GM18526 (cell line): ENCODE data around the gene TGM1.

Experiments used
- POLR2A ChIP-seq: IDR thresholded peaks from 3 replicates; pipeline ENCODE4 v1.6.1; 2011; ENCODE audit not compliant: insufficient read length; ENCODE audit errors: extremely low read depth

The TGM1 gene

GRCh38 chr14:24298892-24299254 lies 35.9 kb upstream of the TGM1 start:
- no peak for TF ChIP-seq POLR2A

- TF ChIP-seq POLR2A = no peak
These were observed 34.4 kb upstream of the TGM1 start for GRCh38 chr14:24297190-24297964.

- no peak for TF ChIP-seq POLR2A
These were observed 33.6 kb upstream of the TGM1 start for GRCh38 chr14:24296341-24297157.

DNA sequence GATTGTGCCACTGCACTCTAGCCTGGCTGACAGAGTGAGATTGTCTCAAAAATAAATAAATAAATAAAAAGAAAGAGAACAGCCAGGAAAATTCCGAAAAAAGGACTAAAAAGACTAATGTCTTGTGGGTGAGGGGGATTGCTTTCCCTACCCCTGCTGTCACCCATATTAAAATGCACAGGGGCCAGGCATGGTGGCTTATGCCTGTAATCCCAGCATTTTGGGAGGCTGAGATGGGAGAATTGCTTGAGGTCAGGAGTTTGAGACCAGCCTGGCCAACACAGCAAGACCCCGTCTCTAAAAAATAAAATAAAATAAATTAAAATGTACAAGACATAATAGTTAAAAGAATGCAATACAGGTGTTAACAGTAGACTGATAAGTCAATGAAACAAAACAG lies 30.5 kb upstream of the TGM1 start:
- no peak for TF ChIP-seq POLR2A

- no peak for TF ChIP-seq POLR2A
These were observed 29.3 kb upstream of the TGM1 start for GRCh38 chr14:24292118-24292807.

DNA sequence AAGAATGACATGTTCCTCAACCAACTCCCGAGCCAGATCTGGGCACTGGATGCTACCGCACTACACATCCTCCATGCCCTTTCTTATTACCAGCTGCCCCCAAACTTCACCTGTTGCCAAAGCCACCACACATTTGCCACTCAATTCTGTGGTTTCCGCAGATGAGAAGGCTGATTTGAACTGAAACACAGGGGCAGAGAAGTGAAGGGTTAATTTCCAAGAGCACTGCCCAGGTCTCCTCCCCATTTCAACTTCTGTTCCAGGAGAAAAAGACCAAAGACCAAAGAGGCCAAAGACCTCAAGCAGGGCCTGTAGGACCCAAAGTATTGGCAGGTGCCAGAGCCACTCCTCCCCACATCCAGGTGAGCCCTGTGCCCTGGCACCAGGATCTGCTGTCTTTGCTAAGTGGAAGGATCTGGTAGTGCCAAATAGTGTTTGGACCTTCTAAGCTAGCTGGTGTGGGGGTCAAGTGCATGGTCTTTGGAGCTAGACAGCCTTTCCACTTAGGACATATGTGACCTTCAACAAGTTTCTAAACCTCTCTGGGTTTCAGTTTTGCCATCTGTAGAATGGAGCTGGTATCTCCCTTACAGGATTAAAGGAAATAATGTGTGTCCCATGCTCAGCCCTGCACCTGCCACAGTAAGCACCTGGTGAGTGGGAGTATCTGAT lies 28.6 kb upstream of the TGM1 start:
- no peak for TF ChIP-seq POLR2A

DNA sequence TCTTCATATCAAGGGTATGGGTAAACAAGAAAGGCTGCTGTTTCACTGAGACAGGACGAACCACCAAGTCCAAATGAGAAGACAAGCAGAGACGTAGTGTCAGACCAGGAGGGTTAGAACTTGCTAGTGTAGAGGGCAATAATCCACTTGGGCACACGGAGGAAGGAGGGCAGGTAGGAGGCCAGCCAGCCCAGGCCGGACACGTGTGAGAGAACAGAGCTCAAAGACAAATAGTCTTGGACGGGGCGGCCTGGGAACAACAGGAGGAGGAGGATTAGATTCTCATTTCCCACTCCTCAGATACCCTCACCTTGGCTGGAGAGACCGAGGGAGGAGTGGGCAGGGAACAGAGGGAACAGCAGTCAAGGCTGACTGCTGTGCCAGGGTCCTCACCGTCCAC lies 27.8 kb upstream of the TGM1 start:
- TF ChIP-seq POLR2A = no peak

DNA sequence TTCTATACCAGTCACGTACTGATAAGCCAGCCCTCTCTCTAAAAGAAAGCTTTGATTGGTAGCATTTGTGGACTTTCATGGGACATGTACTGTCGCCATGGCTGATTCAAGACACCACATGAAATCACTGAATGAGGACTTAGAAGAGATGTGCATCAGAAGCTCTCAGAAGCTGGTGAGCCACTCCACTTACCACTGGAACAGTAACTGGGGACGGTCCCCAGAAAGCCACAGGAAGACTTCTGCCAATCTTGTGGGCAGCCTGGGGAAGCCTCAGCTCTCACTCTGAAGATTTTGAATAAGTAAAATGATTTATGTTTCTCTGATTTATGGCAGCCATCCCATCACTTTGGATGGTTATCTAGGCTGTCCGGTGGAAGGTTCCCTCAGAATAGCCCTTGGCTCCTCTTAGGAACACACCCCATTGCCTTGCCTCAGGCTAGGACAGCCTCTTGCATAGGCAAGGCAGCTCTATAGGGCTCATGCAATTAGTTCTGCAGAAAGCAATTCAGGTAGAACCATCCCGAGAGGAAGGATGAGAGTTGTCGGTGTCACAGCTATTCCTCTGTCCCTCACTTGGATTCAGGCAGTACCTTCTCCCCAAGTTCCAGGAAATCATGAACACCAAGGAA lies 26.8 kb upstream of the TGM1 start:
- no peak for TF ChIP-seq POLR2A

DNA sequence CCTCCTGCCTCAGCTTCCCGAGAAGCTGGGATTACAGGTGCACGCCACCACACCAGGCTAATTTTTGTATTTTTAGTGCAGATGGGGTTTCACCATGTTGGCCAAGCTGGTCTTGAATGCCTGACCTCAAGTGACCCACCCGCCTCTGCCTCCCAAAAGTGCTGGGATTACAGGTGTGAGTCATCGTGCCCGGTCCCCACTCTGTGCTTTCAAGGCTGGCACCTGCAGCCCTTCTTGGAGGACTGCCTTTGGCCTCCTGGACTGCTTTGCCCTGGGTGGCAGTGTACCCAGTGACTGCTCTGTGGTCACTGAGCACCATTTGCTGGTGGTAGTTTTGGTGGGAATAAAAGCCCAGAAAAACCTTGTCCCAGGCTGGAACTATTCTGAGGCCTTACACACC lies 24.0 kb upstream of the TGM1 start:
- no peak for TF ChIP-seq POLR2A

- no peak for TF ChIP-seq POLR2A
These were observed 22.4 kb upstream of the TGM1 start for GRCh38 chr14:24285351-24285750.

GRCh38 chr14:24284501-24285035 lies 21.6 kb upstream of the TGM1 start:
- TF ChIP-seq POLR2A = no peak

DNA sequence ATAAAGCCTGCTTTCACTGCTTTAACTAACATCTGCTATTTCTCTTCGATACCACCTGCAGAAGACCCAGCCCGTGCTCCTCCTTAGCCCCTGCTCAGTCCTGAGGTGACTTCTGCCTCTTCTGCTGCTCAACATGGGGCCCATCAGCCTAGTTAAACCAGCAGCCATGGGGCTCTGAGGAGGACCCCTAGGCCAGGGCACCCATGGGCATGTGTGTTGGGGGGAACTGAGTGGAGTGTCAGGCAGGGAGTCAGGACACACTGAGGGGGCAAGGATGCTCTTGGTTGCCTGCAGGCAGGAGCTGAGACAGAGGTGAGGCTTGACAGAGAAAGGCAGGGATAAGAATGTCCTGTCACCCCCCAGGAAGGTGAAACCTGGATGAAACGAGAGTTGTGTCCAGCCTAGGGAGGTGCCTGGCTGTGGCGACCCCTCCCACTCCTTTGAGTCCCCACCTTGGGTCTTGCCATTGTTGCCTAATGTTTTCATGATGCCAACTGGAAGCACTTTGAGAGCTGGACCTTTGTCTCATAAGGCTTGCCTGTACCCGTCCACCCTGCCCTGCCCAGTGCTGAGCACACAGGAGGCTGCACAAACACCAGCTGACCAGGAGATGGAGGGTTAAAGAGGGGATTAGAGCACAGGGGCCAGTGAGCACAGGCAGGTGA lies 21.0 kb upstream of the TGM1 start:
- no peak for TF ChIP-seq POLR2A

GRCh38 chr14:24282736-24283135 lies 19.8 kb upstream of the TGM1 start:
- no peak for TF ChIP-seq POLR2A

- no peak for TF ChIP-seq POLR2A
These were observed 18.7 kb upstream of the TGM1 start for GRCh38 chr14:24281636-24282035.

GRCh38 chr14:24280797-24281460 lies 18.0 kb upstream of the TGM1 start:
- TF ChIP-seq POLR2A = no peak
